Measurements from ENCODE around the gene QDPR.
"Not testable (repeated sequence)": the region's sequence is repeated elsewhere in the genome, so short reads cannot be mapped to it uniquely, and the experiment has no call there.

Gene QDPR

DNA sequence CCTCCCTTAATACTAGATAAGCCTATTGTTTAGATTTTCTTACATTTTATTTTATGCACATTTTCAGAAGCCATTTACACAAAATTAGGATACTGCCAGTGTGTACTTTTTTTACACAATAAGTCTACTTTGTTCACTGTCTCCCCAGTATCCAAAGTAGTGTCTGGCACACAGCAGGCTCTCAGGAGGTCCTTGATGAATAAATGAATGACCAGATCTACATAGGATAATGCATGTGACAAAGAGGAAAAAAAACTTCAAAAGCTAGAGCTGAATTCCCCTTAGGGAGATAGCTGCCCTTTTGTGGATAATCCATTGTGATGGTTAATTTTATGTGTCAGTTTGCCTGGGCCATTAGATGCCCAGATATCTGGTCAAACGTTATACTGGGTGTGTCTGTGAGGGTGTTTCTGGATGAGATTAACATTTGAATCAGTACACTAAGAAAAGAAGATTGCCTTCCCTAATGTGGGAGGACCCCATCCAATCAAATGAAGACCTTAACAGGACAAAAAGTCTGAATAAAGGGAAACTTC lies 61.6 kb downstream of the QDPR start:
- Histone ChIP-seq H3K9ac (ENCODE audit: low read depth, low read length) (no peak overlapping the region), H3K36me3 (ENCODE audit: insufficient read depth, low read length) (no peaks in the 10 kb centered on the region), H3K4me3 (ENCODE audit: low read length) (no peak overlapping the region), H3K27ac (ENCODE audit: low read depth, low read length) (no peak overlapping the region), H3K27me3 (ENCODE audit: insufficient read depth, low read length) (no peaks in the 10 kb centered on the region), H3K4me1 (ENCODE audit: insufficient read depth, low read length) (no peaks in the 10 kb centered on the region), H3K9me3 (ENCODE audit: insufficient read depth, low read depth, low read length) (peaks cover 11% of the 10 kb centered on the region; the same call in 1 of the 2 replicates)
- 0% methylated on average over 1 of the region's 1 CpG for WGBS

DNA sequence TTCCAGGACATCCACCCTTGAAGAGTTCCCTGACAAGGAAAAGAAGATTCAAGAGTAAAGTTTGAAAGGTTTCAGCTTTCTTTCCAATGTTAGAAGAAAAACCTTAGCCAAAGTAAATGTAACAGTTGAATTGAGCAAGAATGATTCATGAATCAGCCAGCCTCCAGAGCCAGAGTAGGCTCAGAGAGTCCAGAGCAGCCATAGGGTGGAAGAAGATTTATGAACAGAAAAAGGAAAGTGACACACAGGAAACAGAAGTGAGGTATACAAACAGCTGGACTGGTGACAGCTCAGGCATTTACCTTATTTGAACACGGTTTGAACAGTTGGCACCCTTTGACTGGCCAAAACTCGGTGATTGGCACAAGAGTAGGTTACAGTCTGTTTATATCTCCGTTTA lies 63.2 kb downstream of the QDPR start:
- Histone ChIP-seq H3K9me3 (ENCODE audit: insufficient read depth, low read depth, low read length) (0 out of 2 replicates have a peak, but pooled peaks cover 6% of the 10 kb centered on the region), H3K4me1 (ENCODE audit: insufficient read depth, low read length) (no peaks in the 10 kb centered on the region), H3K36me3 (ENCODE audit: insufficient read depth, low read length) (no peaks in the 10 kb centered on the region), H3K4me3 (ENCODE audit: low read length) (no peak overlapping the region), H3K27me3 (ENCODE audit: insufficient read depth, low read length) (no peaks in the 10 kb centered on the region), H3K27ac (ENCODE audit: low read depth, low read length) (no peak overlapping the region), H3K9ac (ENCODE audit: low read depth, low read length) (no peak overlapping the region)
- 90% methylated on average over 3 of the region's 3 CpGs for WGBS

DNA sequence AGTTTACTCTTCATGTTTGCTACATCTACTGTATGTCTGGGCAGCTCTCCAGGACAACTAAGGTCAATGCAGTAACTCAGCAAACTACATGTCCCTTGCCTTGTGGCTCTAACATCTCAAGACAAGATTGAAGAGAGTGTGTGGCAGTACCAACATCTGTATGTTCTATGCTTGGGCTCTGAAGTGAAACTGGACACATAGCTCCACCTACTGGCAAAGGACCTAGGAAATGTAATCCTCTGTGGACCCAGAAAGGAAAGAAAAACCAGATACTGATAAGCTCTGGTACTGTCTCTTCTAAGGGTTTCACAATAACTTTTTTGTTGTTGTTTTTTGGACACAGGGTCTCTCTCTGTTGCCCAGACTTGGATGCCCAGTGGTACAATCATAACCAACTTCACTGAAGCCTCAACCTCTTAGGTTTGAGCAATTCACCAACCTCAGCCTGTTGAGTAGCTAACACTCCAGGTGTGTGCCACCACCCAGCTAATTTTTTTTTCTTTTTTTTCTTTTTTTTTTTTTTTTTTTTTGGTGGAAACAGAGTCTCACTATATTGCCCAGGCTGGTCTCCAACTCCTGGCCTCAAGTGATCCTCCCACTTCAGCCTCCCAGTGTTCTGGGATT lies 64.1 kb downstream of the QDPR start:
- Histone ChIP-seq H3K27ac (ENCODE audit: low read depth, low read length) (no peak overlapping the region), H3K4me1 (ENCODE audit: insufficient read depth, low read length) (no peaks in the 10 kb centered on the region), H3K9ac (ENCODE audit: low read depth, low read length) (no peak overlapping the region), H3K27me3 (ENCODE audit: insufficient read depth, low read length) (no peaks in the 10 kb centered on the region), H3K4me3 (ENCODE audit: low read length) (no peak overlapping the region), H3K9me3 (ENCODE audit: insufficient read depth, low read depth, low read length) (0 out of 2 replicates have a peak, but pooled peaks cover 6% of the 10 kb centered on the region), H3K36me3 (ENCODE audit: insufficient read depth, low read length) (no peaks in the 10 kb centered on the region)

DNA sequence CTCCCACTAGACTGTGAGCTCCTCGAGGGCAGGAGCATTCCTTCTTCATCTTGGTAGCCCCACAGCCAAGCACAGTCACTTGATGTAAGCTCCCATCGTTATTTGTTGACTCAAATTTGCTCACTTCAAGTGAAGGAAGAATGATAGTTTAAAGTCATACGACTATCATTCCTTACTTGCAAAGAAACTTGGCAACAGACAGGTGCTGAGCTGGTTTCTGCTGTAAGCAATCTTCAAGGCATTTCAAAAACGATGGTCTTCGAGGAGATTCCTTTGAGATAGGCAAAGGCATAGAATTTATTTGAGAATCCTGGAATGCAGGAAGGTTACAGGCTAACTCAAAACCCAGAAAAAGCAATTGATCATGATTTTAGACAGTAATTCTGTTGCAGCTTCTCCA lies 64.8 kb downstream of the QDPR start:
- 90% methylated on average over 5 of the region's 5 CpGs for WGBS
- Histone ChIP-seq H3K36me3 (ENCODE audit: insufficient read depth, low read length) (no peaks in the 10 kb centered on the region), H3K4me1 (ENCODE audit: insufficient read depth, low read length) (no peaks in the 10 kb centered on the region), H3K27ac (ENCODE audit: low read depth, low read length) (no peak overlapping the region), H3K27me3 (ENCODE audit: insufficient read depth, low read length) (no peaks in the 10 kb centered on the region), H3K4me3 (ENCODE audit: low read length) (no peak overlapping the region), H3K9ac (ENCODE audit: low read depth, low read length) (no peak overlapping the region), H3K9me3 (ENCODE audit: insufficient read depth, low read depth, low read length) (0 out of 2 replicates have a peak, but pooled peaks cover 4% of the 10 kb centered on the region)

DNA sequence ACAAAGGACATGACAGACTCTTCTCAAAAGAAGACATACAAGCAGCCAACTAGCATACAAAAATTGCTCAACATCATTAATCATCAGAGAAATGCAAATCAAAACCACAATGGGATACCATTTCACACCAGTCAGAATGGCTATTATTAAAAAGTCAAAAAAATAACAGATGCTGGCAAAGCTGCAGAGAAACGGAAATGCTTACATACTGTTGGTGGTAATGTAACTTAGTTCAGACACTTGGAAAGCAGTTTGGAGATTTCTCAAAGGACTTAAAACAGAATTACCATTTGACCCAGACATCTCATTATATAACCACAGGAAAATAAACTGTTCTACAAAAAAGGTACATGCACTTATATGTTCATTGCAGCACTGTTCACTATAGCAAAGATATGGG lies 69.4 kb downstream of the QDPR start:
- H3K27me3 ChIP-seq (ENCODE audit: insufficient read depth, low read length); H3K4me1 ChIP-seq (ENCODE audit: insufficient read depth, low read length); H3K9ac ChIP-seq (ENCODE audit: low read depth, low read length); H3K36me3 ChIP-seq (ENCODE audit: insufficient read depth, low read length); H3K9me3 ChIP-seq (ENCODE audit: insufficient read depth, low read depth, low read length); H3K4me3 ChIP-seq (ENCODE audit: low read length); H3K27ac ChIP-seq (ENCODE audit: low read depth, low read length): not testable (repeated sequence)
- WGBS: 75% methylated on average over 1 of the region's 1 CpG

DNA sequence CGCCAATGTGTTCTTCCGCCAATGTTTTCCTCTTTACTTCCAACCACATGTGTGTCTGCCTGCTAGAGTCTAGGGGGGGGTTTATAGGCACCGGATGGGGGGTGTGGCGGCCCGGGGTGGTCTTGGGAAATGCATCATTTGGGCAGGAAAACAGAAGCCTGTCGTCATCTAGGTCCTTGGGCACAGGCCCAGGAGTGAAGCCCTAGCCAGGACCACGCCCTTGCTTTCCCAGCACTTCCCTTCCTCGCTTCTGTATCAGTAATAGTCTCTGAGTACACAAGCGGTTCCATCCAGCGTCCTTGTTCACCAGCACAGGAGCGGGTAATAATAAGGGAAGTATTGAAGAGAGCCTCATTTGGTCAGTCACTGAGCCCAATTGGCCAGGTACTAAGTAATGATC lies 74.5 kb downstream of the QDPR start:
- no peak overlapping the region for H3K27ac ChIP-seq (ENCODE audit: low read depth, low read length)
- no peaks in the 10 kb centered on the region for H3K4me1 ChIP-seq (ENCODE audit: insufficient read depth, low read length)
- no peak overlapping the region for H3K4me3 ChIP-seq (ENCODE audit: low read length)
- WGBS: 96% methylated on average over 10 of the region's 11 CpGs
- H3K36me3 ChIP-seq (ENCODE audit: insufficient read depth, low read length): no peaks in the 10 kb centered on the region
- H3K9me3 ChIP-seq (ENCODE audit: insufficient read depth, low read depth, low read length): no peaks in the 10 kb centered on the region
- H3K9ac ChIP-seq (ENCODE audit: low read depth, low read length): no peak overlapping the region
- H3K27me3 ChIP-seq (ENCODE audit: insufficient read depth, low read length): no peaks in the 10 kb centered on the region

DNA sequence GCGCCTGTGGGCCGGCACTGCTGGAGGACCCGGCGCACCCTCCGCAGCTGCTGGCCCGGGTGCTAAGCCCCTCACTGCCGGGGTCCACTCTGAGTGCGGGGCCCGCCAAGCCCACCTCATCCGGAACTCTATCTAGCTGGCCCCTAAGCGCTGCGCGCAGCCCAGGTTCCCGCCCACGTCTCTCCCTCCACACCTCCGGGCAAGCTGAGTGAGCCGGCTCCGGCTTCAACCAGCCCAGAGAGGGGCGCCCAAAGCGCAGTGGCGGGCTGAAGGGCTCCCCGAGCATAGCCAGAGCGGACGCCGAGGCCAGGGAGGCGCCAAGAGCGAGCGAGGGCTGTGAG lies 75.2 kb downstream of the QDPR start:
- Histone ChIP-seq H3K4me1 (ENCODE audit: insufficient read depth, low read length) (no peaks in the 10 kb centered on the region), H3K27ac (ENCODE audit: low read depth, low read length) (no peak overlapping the region), H3K27me3 (ENCODE audit: insufficient read depth, low read length) (no peaks in the 10 kb centered on the region), H3K9me3 (ENCODE audit: insufficient read depth, low read depth, low read length) (no peaks in the 10 kb centered on the region), H3K9ac (ENCODE audit: low read depth, low read length) (no peak overlapping the region), H3K36me3 (ENCODE audit: insufficient read depth, low read length) (no peaks in the 10 kb centered on the region), H3K4me3 (ENCODE audit: low read length) (no peak overlapping the region)
- 97% methylated on average over 28 of the region's 28 CpGs for WGBS
